Measurements from ENCODE around the gene EPHX1. TPM values are rescaled to one million over a fixed set of nuclear protein-coding genes. Genes with fewer than 3 reads are reported as not detected.

EPHX1 gene
- total and polyA plus RNA-seq, 2 of the 8 experiments (the other 6 are each of a cell fraction or from before 2014, with no cell fraction given), result 45.3 to 79.1 TPM

DNA sequence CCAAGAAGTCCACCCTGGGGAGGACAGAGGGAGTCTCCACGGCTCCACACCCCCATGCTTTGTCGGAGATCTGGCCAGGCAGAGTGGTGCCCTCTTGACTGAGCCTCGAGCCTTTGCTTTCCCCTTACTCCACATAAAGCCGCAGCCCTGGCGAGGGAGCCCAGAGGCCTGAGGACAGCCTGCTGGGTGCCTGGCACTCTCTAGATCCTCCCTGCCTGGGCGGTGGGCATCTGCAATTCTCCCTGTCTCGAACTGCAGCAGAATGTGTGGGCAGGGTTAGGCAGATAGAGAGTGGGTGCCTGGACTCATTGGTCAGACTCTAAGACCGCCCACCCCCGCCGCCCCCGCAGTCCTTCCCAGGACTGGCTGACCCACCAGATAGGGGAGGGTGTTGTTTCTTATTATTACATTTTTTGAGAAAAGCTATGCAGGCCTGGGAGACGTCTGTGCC lies 13.9 kb downstream of the EPHX1 start (continued):
- TF ChIP-seq, protein P1, sequence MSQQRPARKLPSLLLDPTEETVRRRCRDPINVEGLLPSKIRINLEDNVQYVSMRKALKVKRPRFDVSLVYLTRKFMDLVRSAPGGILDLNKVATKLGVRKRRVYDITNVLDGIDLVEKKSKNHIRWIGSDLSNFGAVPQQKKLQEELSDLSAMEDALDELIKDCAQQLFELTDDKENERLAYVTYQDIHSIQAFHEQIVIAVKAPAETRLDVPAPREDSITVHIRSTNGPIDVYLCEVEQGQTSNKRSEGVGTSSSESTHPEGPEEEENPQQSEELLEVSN (IDR thresholded peaks at IDR 0.05), result no peak
- TF ChIP-seq, protein P2, sequence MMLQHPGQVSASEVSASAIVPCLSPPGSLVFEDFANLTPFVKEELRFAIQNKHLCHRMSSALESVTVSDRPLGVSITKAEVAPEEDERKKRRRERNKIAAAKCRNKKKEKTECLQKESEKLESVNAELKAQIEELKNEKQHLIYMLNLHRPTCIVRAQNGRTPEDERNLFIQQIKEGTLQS (IDR thresholded peaks at IDR 0.05; ENCODE audit: insufficient read depth, low read depth, low read length), result no peak
